ENCODE measurements around the gene OARD1.

The OARD1 gene

DNA sequence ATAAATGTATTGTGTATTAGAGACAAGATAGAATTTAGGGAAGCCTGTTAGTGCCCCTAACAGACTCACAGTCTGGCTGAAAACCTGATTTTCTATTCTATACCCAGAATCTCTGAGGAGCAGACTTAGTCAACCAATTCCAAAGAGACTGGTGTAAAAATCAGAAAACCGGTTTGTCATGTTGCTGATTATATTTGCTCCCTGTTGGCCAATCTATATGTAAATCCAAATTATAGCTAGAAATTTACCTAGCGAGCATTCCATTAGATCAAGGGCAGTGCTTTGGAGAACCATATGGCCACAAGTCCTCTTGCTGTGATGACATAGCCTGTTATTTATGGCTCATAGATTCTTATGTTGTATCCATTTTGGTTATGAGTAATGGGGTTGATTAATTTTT lies 5.4 kb upstream of the OARD1 start:
- ChIA-PET POLR2A (no interaction called here), CTCF (interaction anchor here (1.3 kb wide), 1 partner anchor 32 kb away, joined by 3 read pairs; no protein-coding TSS in a partner anchor)
- no peak for DNase-seq (ENCODE audit: extremely low spot score)
- TF ChIP-seq, protein P1, sequence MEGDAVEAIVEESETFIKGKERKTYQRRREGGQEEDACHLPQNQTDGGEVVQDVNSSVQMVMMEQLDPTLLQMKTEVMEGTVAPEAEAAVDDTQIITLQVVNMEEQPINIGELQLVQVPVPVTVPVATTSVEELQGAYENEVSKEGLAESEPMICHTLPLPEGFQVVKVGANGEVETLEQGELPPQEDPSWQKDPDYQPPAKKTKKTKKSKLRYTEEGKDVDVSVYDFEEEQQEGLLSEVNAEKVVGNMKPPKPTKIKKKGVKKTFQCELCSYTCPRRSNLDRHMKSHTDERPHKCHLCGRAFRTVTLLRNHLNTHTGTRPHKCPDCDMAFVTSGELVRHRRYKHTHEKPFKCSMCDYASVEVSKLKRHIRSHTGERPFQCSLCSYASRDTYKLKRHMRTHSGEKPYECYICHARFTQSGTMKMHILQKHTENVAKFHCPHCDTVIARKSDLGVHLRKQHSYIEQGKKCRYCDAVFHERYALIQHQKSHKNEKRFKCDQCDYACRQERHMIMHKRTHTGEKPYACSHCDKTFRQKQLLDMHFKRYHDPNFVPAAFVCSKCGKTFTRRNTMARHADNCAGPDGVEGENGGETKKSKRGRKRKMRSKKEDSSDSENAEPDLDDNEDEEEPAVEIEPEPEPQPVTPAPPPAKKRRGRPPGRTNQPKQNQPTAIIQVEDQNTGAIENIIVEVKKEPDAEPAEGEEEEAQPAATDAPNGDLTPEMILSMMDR (IDR thresholded peaks at IDR 0.05; ENCODE audit: control extremely low read depth, extremely low read depth, low read depth, missing control alignments): no peak

DNA sequence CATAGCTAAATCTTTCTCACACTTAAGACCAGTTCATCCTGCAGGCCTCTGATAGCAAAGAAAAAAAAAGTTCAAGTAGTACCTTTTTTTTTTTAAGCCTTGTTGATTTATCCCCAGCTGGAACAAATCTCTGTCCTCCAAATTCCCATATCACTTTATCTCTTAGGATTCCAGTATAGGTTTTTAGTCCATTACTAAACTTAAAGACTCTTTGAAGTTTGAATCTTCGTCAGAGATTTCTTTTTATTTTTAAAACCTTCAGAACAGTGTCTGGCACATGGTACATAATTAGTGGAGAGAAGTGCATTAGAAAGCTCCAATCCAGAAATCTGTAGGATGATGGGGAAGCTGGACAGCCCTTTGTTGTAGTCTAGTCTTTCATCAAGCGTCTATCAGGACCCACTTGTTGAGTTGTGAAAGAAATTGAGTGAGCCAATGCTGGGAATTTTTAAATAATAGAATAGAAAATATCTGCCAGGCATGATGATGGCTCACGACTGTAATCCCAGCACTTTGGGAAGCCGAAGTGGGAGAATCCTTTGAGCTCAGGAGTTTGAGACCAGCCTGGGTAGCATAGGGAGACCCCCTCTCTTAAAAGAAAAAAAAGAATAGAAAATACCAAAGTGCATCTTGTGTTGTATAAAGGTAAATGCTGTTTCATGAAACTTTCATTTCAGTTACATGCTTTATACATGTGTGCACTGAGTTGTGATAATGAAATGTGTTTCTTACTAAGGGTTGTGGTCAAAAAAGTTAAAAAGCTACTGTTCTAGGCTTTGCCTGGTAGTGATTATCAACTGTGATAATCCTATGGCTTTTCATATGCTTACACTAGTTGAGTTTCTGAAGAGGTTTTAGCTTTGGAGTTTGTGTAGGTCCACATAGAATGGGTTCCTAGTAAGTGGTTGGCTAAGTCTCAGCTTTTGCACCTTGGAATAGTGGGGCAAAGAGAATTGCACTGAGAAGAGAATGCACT lies 3.8 kb upstream of the OARD1 start:
- TF ChIP-seq, protein P1 (IDR thresholded peaks at IDR 0.05; ENCODE audit: control extremely low read depth, extremely low read depth, low read depth, missing control alignments): no peak
- DNase-seq (ENCODE audit: extremely low spot score): no peak
- ChIA-PET CTCF (interaction anchor here (0.7 to 2.3 kb wide), 8 partner anchors 9 to 244 kb away, joined by 3 to 12 read pairs (median 4); no protein-coding TSS in a partner anchor), POLR2A (no interaction called here)

DNA sequence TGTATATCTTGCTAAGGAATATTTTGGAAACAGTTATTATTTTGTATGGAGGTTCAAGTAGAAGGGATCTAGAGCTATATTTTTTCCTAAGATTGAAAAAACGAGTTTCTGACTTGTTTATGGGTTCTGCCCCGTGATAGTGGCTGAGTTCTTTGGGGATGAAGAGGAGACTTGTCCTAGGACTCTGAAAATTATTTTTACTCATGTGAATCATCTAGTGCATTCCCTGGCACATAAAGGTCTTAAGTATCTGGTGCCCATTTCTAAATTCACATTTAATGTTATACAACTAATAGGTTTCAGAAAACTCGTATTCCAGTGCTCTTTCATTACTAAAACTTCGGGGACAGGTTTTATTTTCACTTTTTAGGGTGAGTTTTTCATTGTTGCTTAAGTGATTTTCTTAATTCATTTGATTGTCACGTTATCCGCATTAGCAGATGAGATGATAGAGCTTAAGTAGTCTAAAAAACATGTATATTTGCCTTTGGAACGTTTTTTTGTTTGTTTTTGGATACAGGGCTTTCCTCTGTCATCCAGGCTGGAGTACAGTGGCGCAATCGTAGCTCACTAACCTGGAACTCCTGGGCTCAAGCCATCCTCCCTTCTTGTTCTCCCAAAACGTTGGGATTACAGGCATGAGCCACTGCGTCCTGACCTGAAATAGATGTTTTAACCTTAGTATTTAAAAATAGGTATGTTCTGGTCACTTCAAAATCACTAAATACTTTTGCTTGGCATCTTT lies 2.7 kb upstream of the OARD1 start:
- TF ChIP-seq, protein P1 (IDR thresholded peaks at IDR 0.05; ENCODE audit: control extremely low read depth, extremely low read depth, low read depth, missing control alignments): no peak
- CTCF ChIA-PET: interaction anchor here (0.9 to 2.3 kb wide), 7 partner anchors 8 to 245 kb away, joined by 3 to 12 read pairs (median 4); no protein-coding TSS in a partner anchor
- no peak for DNase-seq (ENCODE audit: extremely low spot score)
- POLR2A ChIA-PET: no interaction called here

DNA sequence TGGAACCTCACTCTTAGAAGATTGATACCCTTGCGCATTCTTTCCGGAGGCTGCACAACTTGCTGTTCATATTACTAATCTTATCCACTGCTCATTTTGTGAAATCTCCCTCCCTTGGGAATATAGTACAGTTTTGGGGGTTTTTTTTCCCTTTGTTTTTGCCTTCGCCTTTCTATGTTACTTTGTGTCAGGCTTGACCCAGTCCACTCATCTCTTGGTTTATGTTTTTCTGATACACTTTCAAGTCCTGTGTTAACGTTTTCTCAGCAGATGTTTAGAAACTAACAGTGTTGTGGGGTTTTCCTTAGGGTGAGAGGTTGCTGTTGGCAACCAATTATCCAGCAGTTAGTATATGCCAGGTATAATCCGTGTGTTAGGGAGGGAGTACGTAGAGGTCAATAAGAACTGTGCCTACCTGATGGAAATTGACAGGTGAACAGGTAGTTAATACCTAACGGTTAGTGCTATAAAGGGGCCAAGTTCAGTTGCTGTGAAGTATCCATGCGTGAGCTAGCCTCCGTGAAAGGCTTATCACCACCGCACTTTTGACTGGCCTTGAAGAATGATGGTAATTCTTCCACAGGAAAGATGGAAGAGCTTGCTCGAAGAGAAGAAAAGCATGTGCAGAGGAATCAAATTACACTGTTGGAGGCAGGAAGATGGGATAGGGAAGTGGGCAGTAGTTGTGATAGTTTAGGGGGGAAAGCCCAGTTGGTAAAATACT lies 2.0 kb upstream of the OARD1 start:
- CTCF ChIA-PET: interaction anchor here (1.0 kb wide), 2 partner anchors 19 to 38 kb away, joined by 3 read pairs; no protein-coding TSS in a partner anchor
- POLR2A ChIA-PET: no interaction called here
- no peak for DNase-seq (ENCODE audit: extremely low spot score)

DNA sequence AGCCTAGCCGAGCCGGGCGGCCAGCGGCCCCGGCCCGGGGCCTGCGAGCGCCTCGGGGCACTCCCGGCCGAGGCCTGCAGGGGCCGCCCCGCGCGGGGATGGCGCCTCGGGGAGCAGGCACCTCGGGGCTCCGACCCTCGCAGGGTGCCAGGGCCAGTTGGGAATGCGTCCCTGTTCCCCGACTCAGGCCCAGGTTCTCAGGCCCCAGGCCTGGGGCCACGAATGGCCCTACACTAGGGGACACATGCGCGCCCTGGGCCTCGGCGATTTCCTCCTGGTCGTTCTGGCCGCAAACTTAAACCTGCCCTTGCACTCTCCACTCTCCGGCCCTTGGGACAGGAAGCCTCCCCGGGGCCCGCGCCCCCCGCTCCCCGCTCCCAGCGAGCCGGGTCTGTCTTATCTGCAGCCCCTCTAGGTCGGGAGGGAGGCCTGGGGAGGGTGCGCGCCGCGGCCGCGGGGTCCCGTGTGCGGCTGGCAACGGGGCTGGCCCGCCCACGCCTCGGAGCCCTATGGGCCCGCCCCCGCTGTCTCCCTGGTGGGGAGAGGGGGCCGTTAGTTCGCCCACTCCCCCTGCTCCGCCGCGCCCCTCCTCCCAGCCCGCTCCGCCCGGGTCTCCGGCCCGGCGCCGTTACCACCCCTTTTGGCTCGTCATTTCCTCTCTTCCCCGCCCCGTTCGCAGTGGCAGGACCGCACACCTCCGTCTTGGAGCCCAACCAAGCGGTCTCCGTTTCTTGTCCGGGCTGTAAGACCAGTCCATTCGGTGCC lies 1.2 kb upstream of the OARD1 start:
- TF ChIP-seq, protein P1 (IDR thresholded peaks at IDR 0.05; ENCODE audit: control extremely low read depth, extremely low read depth, low read depth, missing control alignments): peak; percentile 28
- peak; percentile 72 for DNase-seq (ENCODE audit: extremely low spot score)
- ChIA-PET CTCF (interaction anchor here (0.6 to 1.3 kb wide), 4 partner anchors 13 to 108 kb away, joined by 3 to 4 read pairs (median 4); no protein-coding TSS in a partner anchor), POLR2A (no interaction called here)

More for the DNA sequence above, 2.0 kb upstream of the OARD1 start:
- TF ChIP-seq, protein P1 (IDR thresholded peaks at IDR 0.05; ENCODE audit: control extremely low read depth, extremely low read depth, low read depth, missing control alignments): no peak

All from GM10248 (cell line).